Neural cell (in vitro differentiated cells): ENCODE measurements around the gene MYL1. TPM values are rescaled to one million over a fixed set of nuclear protein-coding genes. Genes with fewer than 3 reads are reported as not detected.

Experiments
- H2AFZ ChIP-seq: fragments of 200-600, 300-800 bp; sonication (generic), shearing (Covaris generic); 2 replicates; pipeline ENCODE4 v1.6.0; 2014; ENCODE audit warnings: low read depth, mild to moderate bottlenecking, antibody characterized with exemption, low read length, moderate library complexity
- H3F3A ChIP-seq: fragments of 200-600 bp; shearing (Covaris generic); 2 replicates; pipeline ENCODE4 v1.6.1; 2016; ENCODE audit warnings: mild to moderate bottlenecking, moderate library complexity, mixed read lengths, antibody characterized with exemption, low read length; ENCODE audit not compliant: insufficient read depth, poor library complexity, severe bottlenecking
- H3K27ac ChIP-seq: fragments of 200-600, 300-800 bp; sonication (generic), shearing (Covaris generic); 2 replicates; pipeline ENCODE4 v1.5.1; 2014; ENCODE audit warnings: mild to moderate bottlenecking, low read length, moderate library complexity
- H3K27me3 ChIP-seq: fragments of 300-800, 200-600 bp; sonication (generic), shearing (Covaris generic); 2 replicates; pipeline ENCODE4 v1.6.0; 2014; ENCODE audit warnings: mild to moderate bottlenecking, low read depth, low read length, moderate library complexity; ENCODE audit not compliant: insufficient read depth
- H3K36me3 ChIP-seq: fragments of 300-800, 200-600 bp; sonication (generic), shearing (Covaris generic); 2 replicates; pipeline ENCODE4 v1.5.1; 2014; ENCODE audit warnings: mild to moderate bottlenecking, antibody characterized with exemption, low read length, moderate library complexity; ENCODE audit not compliant: insufficient read depth
- H3K4me2 ChIP-seq: fragments of 300-800, 200-600 bp; sonication (generic), shearing (Covaris generic); 2 replicates; pipeline ENCODE4 v1.6.0; 2014; ENCODE audit warnings: mild to moderate bottlenecking, low read length
- H3K4me3 ChIP-seq: fragments of 300-800, 200-600 bp; sonication (generic), shearing (Covaris generic); 2 replicates; pipeline ENCODE4 v1.5.1; 2014; ENCODE audit warnings: mild to moderate bottlenecking, low read length, moderate library complexity
- H3K79me2 ChIP-seq: fragments of 200-600 bp; shearing (Covaris generic); replicated peaks from 2 replicates; pipeline ENCODE4 v1.6.0; 2014; ENCODE audit warnings: mild to moderate bottlenecking, low read length, moderate library complexity; ENCODE audit not compliant: insufficient read depth
- H3K9ac ChIP-seq: fragments of 300-800, 200-600 bp; sonication (generic), shearing (Covaris generic); 2 replicates; pipeline ENCODE4 v1.6.1; 2016; ENCODE audit warnings: mild to moderate bottlenecking, low read length, mixed read lengths
- H3K9me2 ChIP-seq: fragments of 200-600 bp; shearing (Covaris generic); 2 replicates; pipeline ENCODE4 v1.6.1; 2016; ENCODE audit warnings: mild to moderate bottlenecking, low read length, mixed read lengths; ENCODE audit not compliant: insufficient read depth
- H3K9me3 ChIP-seq: fragments of 200-600, 300-800 bp; sonication (generic), shearing (Covaris generic); 2 replicates; pipeline ENCODE4 v1.6.1; 2016; ENCODE audit warnings: mild to moderate bottlenecking, mixed run types, low read length, moderate library complexity, mixed read lengths
- H4K20me1 ChIP-seq: fragments of 200-600 bp; shearing (Covaris generic); 2 replicates; pipeline ENCODE4 v1.6.1; 2016; ENCODE audit warnings: mild to moderate bottlenecking, mixed run types; ENCODE audit not compliant: insufficient read depth
- EP300 ChIP-seq: fragments of 450-650 bp; conservative IDR thresholded peaks from 2 replicates; pipeline ENCODE4 v1.6.1; 2014; ENCODE audit warnings: antibody characterized with exemption, mild to moderate bottlenecking, moderate library complexity; ENCODE audit not compliant: poor library complexity, severe bottlenecking
- EZH2 ChIP-seq: fragments of 200-600, 300-800 bp; shearing (Covaris generic), sonication (generic); IDR thresholded peaks from 2 replicates; pipeline ENCODE4 v1.6.1; 2014; ENCODE audit warnings: antibody characterized with exemption, low read length, borderline replicate concordance, mild to moderate bottlenecking; ENCODE audit not compliant: insufficient read depth, poor library complexity, severe bottlenecking
- MXI1 ChIP-seq: fragments of 450-650 bp; conservative IDR thresholded peaks from 2 replicates; pipeline ENCODE4 v1.6.1; 2014; ENCODE audit warnings: antibody characterized with exemption, mild to moderate bottlenecking; ENCODE audit not compliant: poor library complexity, severe bottlenecking
- POLR2AphosphoS5 ChIP-seq: IDR thresholded peaks from 2 replicates; pipeline ENCODE4 v1.6.1; 2012
- RAD21 ChIP-seq: fragments of 450-650 bp; conservative IDR thresholded peaks from 2 replicates; pipeline ENCODE4 v1.6.1; 2014; ENCODE audit warnings: antibody characterized with exemption, mild to moderate bottlenecking, moderate library complexity
- SMC3 ChIP-seq: fragments of 450-650 bp; conservative IDR thresholded peaks from 2 replicates; pipeline ENCODE4 v1.6.1; 2014; ENCODE audit warnings: antibody characterized with exemption, mild to moderate bottlenecking, moderate library complexity; ENCODE audit not compliant: poor library complexity
- TAF1 ChIP-seq: IDR thresholded peaks from 2 replicates; pipeline ENCODE4 v1.6.1; 2012; ENCODE audit warnings: low read depth
- polyA plus RNA-seq: library from polyadenylated mRNA; depleted of rRNA; stranded (reverse); fragments of >200 nt; gene quantifications from 2 replicates; pipeline ENCODE4 v1.2.3, GENCODE V29; 2014
- TF ChIP-seq, protein P1 (sequence below): fragments of 450-650 bp; IDR thresholded peaks from 2 replicates; pipeline ENCODE4 v1.5.1; 2014; ENCODE audit warnings: antibody characterized with exemption, mild to moderate bottlenecking, moderate library complexity; ENCODE audit not compliant: poor library complexity, severe bottlenecking
- TF ChIP-seq, protein P2 (sequence below): IDR thresholded peaks from 2 replicates; pipeline ENCODE4 v1.6.1; 2012; ENCODE audit warnings: borderline replicate concordance

MYL1 gene
- polyA plus RNA-seq, 1 donor from 2014 or later, result not detected

DNA sequence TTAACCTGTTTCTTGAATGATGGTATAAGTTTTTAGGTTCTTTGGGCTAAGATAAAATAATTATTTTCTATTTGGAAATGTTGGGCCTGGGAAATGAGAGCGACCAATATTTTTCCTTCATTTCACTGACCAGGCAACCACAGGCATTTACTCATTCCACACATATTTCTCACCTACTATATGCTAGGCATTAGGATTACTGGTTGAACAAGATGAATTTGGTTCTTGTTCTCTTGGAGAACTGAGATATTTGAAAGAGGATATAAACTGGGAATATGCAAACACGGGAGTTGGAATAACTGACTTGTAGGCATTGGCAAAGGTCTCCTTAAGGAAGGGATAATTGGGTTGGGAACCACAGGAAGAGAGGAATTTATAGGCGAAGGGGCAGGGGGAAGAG lies 3.9 kb upstream of the MYL1 start:
- Histone ChIP-seq H4K20me1 (no peaks in the 10 kb centered on the region), H3F3A (no peaks in the 10 kb centered on the region), H3K9me3 (no peaks in the 10 kb centered on the region), H3K4me2 (no peak overlapping the region), H3K27me3 (no peaks in the 10 kb centered on the region), H2AFZ (no peak overlapping the region), H3K36me3 (no peaks in the 10 kb centered on the region), H3K79me2 (no peaks in the 10 kb centered on the region), H3K27ac (no peak overlapping the region), H3K4me3 (no peak overlapping the region), H3K9me2 (no peaks in the 10 kb centered on the region), H3K9ac (no peak overlapping the region)
- TF ChIP-seq EZH2 (no peak), POLR2AphosphoS5 (no peak), TAF1 (no peak), RAD21 (no peak), SMC3 (no peak), MXI1 (no peak)
- TF ChIP-seq, protein P1, sequence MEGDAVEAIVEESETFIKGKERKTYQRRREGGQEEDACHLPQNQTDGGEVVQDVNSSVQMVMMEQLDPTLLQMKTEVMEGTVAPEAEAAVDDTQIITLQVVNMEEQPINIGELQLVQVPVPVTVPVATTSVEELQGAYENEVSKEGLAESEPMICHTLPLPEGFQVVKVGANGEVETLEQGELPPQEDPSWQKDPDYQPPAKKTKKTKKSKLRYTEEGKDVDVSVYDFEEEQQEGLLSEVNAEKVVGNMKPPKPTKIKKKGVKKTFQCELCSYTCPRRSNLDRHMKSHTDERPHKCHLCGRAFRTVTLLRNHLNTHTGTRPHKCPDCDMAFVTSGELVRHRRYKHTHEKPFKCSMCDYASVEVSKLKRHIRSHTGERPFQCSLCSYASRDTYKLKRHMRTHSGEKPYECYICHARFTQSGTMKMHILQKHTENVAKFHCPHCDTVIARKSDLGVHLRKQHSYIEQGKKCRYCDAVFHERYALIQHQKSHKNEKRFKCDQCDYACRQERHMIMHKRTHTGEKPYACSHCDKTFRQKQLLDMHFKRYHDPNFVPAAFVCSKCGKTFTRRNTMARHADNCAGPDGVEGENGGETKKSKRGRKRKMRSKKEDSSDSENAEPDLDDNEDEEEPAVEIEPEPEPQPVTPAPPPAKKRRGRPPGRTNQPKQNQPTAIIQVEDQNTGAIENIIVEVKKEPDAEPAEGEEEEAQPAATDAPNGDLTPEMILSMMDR, result no peak
- TF ChIP-seq, protein P2, sequence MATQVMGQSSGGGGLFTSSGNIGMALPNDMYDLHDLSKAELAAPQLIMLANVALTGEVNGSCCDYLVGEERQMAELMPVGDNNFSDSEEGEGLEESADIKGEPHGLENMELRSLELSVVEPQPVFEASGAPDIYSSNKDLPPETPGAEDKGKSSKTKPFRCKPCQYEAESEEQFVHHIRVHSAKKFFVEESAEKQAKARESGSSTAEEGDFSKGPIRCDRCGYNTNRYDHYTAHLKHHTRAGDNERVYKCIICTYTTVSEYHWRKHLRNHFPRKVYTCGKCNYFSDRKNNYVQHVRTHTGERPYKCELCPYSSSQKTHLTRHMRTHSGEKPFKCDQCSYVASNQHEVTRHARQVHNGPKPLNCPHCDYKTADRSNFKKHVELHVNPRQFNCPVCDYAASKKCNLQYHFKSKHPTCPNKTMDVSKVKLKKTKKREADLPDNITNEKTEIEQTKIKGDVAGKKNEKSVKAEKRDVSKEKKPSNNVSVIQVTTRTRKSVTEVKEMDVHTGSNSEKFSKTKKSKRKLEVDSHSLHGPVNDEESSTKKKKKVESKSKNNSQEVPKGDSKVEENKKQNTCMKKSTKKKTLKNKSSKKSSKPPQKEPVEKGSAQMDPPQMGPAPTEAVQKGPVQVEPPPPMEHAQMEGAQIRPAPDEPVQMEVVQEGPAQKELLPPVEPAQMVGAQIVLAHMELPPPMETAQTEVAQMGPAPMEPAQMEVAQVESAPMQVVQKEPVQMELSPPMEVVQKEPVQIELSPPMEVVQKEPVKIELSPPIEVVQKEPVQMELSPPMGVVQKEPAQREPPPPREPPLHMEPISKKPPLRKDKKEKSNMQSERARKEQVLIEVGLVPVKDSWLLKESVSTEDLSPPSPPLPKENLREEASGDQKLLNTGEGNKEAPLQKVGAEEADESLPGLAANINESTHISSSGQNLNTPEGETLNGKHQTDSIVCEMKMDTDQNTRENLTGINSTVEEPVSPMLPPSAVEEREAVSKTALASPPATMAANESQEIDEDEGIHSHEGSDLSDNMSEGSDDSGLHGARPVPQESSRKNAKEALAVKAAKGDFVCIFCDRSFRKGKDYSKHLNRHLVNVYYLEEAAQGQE, result no peak

DNA sequence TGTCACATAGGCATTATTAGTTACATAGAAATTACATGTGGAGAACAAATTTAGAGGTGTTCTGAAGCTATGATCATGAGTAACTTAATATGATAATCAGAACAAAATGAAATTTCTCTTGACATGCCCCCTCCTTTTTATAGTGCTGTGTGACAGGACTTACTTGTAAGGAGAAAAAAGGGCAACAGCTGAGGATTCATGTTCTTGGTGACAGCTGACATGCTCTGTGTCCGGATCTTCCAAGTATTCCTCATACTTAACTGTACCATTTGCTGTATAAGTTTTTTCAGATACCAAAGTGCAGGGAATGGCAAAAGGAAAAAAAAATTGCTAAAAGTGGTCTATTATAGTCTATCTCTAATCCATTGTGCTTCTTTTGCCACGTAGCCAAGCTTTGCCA lies 3.5 kb upstream of the MYL1 start:
- Histone ChIP-seq H3K27ac (no peak overlapping the region), H4K20me1 (no peaks in the 10 kb centered on the region), H3K9me3 (no peaks in the 10 kb centered on the region), H3K9me2 (no peaks in the 10 kb centered on the region), H3K36me3 (no peaks in the 10 kb centered on the region), H2AFZ (no peak overlapping the region), H3K79me2 (no peaks in the 10 kb centered on the region), H3F3A (no peaks in the 10 kb centered on the region), H3K27me3 (no peaks in the 10 kb centered on the region), H3K9ac (no peak overlapping the region), H3K4me2 (no peak overlapping the region), H3K4me3 (no peak overlapping the region)
- no peak for TF ChIP-seq RAD21

DNA sequence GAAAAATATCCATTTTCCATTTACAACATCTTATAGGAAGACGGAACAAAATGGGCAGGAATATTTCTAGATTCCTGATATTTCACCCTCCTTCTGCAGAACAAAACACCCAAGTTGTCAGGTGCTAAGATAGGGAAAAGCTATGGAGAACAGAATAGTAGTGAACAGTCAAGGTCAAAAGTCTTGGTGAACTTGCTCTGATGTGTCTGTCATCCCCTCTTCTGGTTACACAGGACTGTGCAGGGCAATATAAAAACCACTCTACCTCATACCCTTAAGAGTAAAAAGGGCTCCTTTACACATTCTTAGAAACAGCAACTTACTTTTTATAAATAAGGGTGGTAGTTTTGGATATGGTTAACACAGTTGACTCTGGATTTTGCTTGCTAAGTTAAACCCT lies 4.4 kb downstream of the MYL1 start:
- Histone ChIP-seq H3K9me2 (no peaks in the 10 kb centered on the region), H4K20me1 (no peaks in the 10 kb centered on the region), H3K27ac (no peak overlapping the region), H3K4me3 (no peak overlapping the region), H3K36me3 (no peaks in the 10 kb centered on the region), H3K79me2 (no peaks in the 10 kb centered on the region), H2AFZ (no peak overlapping the region), H3K9me3 (no peaks in the 10 kb centered on the region), H3K4me2 (no peak overlapping the region), H3K9ac (no peak overlapping the region), H3K27me3 (no peaks in the 10 kb centered on the region), H3F3A (no peaks in the 10 kb centered on the region)
- no peak for TF ChIP-seq MXI1
- no peak for TF ChIP-seq SMC3
- no peak for TF ChIP-seq EP300
- no peak for TF ChIP-seq RAD21
- TF ChIP-seq EZH2, result no peak
- TF ChIP-seq, protein P1, result no peak
- TF ChIP-seq, protein P2, result no peak
- TF ChIP-seq TAF1, result no peak
- TF ChIP-seq POLR2AphosphoS5, result no peak
